Right ventricle myocardium inferior (tissue), 1 donor: Measurements from ENCODE around the gene TIMP2. TPM values are rescaled to one million over a fixed set of nuclear protein-coding genes. Genes with fewer than 3 reads are reported as not detected.
"Not testable (repeated sequence)": the region's sequence is repeated elsewhere in the genome, so short reads cannot be mapped to it uniquely, and the experiment has no call there.

Experiments
- ATAC-seq: fragments of 200-7000 bp; cut with Tn5 transposase; one replicate; pipeline ENCODE4 v1.9.1; 2020; ENCODE audit warnings: mild to moderate bottlenecking, moderate library complexity
- DNase-seq: peaks from one replicate; pipeline ENCODE4 v3.0.0; 2021; ENCODE audit errors: missing footprints
- intact Hi-C: fragments of 100-400 bp; cut with DNase I; formaldehyde crosslinking; loops from one replicate; pipeline ENCODE4 v1.11.0; 2022
- long read RNA-seq: library from polyadenylated mRNA; unstranded; transcript quantifications from one replicate; pipeline ENCODE4 v2.0.0, GENCODE V29; 2021
- total RNA-seq: library from RNA; stranded (reverse); fragmentation: NEBNext Ultra II Directional; extraction: Animal tissue kit (Norgen Biotek cat#: 25700); gene quantifications from one replicate; pipeline ENCODE4 v1.2.1, GENCODE V29; 2021
- donor health status: DM: no; HTN: yes; CAD: no; lungs with severe emphysema.

TIMP2 gene, protein sequence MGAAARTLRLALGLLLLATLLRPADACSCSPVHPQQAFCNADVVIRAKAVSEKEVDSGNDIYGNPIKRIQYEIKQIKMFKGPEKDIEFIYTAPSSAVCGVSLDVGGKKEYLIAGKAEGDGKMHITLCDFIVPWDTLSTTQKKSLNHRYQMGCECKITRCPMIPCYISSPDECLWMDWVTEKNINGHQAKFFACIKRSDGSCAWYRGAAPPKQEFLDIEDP
- 138 TPM for total RNA-seq
- long read RNA-seq, partial matches to known transcripts: 0 of 15 reads
- long read RNA-seq, other reads (novel, unspliced or antisense): 11 of 15 reads

DNA sequence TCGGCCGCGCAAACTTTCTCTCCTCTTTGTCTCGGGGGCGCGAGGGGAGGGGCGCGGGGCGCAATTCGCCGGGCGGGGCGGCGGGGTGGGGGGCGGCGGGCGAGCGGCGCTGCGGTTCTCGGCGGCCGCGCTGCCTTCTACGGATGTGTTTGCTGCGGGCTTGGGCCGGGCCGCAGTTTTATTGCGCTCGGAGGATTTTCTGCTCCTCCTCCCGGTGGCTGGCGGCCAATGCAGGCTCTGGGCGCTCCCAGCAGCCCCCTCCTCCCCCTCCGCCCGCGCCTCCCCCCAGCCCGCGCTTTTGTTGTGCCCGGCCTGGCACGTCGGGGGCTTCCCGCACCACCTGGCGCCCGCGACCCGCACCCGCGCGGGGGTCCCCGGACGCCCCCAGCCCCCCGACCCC lies at the start of gene TIMP2:
Gene TIMP2, minus strand, starts transcription at position 154 of the 400 bp plus-strand sequence. CDS start 299 bp downstream, outside the sequence.
- DNase-seq: peak; percentile 93
- peak; percentile 70 for ATAC-seq
- intact Hi-C loops: loop anchor here (2.0 to 5.0 kb wide), 2 partner anchors 47 to 60 kb away; no protein-coding TSS in a partner anchor

DNA sequence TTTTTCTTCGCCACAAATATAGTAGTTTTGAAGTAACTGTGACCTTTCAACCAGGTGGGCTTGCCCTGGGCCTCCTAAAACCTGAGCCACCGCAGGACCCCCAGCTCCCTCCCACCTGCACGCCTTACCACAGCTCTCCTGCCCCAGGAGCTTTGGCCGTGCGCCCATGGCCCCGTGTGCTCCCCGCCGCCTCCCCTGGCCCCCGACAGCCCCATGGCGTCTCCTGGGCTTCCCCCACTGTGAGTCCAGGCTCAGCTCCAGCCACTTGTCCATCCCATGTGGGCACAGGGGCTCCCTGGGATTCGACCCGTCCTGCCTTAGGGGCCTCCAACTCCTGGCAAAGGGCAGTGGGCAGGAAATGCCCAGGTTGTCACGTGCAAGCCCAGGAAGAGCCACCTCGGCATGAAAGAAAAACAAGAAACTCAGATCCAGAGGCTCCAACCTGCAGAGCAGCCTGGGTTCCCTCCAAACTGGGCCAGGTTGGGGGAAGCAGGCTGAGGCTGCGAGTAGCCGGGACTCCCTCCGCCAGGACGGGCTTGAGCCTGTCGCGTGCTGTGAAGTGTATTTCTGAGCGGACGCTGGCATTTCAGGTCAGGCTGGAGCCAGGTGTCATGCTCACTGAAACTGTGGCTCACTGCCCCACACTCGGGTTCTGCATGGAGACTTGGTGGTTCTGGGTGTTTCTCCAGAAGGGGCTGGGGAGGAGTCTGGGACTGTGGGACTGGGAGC lies 48.8 kb upstream of the TIMP2 start:
- intact Hi-C loops: loop anchor here (5.0 to 10.0 kb wide), 2 partner anchors 47 to 249 kb away; partner anchors contain the start of gene TIMP2
- DNase-seq (peak; percentile 60), ATAC-seq (no peak)

DNA sequence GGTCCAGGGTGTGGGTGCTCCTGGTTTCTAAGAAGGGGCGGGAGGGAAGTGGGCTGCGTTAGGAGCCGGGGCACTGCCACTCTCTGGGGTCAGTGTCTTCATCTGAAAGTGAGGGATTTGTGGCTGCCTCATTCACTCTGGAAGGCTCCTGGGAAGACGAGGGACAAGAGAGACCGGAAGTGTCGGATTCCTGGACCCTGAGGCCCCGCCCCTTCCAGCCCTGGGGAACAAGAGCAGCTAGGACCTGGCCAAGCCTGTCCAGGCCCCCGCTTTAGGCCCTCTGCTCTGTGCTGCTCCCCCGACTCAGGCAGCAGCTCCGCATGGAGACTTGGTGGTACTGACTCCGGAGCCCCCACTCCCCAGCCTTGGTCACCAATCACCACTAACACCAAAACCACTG lies 48.0 kb upstream of the TIMP2 start:
- no peak for ATAC-seq
- peak; percentile 69 for DNase-seq
- intact Hi-C loops: loop anchor here (5.0 to 10.0 kb wide), 2 partner anchors 46 to 248 kb away; partner anchors contain the start of gene TIMP2

DNA sequence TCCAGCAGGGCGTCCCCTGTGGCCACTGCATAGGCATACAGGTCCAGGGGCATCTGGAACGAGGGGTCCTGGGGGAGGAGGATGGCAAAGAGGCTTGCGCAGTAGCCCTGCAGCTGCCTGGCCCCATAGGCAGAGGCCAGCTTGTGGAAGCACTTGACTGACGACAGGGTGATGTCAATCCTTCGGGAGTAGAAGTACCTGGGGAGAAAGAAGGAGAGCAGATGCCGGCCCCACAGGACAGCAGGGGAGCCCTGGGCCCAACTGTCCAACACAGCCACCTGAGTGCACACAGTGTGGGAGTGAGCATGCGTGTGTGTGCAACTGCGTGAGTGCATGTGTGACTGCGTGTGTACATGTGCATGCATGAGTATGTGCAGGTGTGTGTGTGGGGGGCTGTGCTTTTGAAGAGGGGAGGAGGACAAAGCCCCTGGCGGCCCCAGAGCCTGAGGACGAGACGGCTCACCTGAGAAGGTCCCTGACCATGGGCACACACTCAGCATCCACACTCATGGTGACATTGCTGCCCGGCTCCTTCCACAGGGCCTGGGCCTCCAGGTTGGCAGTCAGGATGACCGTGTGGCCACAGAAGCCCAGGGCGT lies 47.4 kb upstream of the TIMP2 start:
- ATAC-seq (no peak), DNase-seq (no peak)
- intact Hi-C loops: loop anchor here (5.0 to 10.0 kb wide), 2 partner anchors 45 to 248 kb away; partner anchors contain the start of gene TIMP2

DNA sequence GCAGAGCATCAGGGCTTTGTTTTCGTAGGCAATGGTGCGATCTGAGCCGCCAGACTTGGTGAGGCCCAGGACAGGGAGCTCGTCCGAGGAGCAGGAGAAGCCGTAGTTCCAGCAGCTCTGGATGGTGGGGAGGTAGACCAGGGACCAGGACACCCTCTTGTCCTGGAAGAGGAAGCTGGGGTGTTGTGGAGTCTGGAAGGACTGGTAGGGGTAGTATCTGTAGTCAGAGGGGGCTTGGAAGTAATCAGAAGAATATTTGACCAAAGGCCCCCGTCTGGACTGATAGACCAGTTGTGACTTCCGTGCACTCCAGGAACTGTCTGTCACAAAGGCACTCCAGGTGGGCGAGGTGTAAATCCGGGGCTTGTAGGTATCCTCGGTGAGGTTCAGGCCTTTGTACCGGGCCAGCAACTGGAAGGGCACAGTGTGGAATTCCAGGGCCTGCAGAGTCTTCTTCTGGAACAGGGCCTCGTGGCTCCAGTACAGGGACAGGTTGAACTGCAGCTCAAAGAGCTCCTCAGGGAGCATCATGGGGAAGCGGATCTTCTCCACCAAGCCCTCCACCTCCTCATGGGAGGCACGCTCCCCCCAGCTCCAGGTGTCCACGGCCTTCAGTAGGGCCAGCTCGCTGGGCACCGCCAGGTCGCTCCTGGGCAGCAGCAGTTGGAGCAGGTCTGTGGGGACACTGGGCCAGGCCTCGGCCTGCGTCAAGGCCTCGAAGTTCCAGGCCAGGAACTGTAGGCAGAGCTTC lies 46.7 kb upstream of the TIMP2 start:
- DNase-seq: no peak
- intact Hi-C loops: loop anchor here (1.0 to 10.0 kb wide), 3 partner anchors 45 to 247 kb away; partner anchors contain the start of gene TIMP2
- no peak for ATAC-seq

DNA sequence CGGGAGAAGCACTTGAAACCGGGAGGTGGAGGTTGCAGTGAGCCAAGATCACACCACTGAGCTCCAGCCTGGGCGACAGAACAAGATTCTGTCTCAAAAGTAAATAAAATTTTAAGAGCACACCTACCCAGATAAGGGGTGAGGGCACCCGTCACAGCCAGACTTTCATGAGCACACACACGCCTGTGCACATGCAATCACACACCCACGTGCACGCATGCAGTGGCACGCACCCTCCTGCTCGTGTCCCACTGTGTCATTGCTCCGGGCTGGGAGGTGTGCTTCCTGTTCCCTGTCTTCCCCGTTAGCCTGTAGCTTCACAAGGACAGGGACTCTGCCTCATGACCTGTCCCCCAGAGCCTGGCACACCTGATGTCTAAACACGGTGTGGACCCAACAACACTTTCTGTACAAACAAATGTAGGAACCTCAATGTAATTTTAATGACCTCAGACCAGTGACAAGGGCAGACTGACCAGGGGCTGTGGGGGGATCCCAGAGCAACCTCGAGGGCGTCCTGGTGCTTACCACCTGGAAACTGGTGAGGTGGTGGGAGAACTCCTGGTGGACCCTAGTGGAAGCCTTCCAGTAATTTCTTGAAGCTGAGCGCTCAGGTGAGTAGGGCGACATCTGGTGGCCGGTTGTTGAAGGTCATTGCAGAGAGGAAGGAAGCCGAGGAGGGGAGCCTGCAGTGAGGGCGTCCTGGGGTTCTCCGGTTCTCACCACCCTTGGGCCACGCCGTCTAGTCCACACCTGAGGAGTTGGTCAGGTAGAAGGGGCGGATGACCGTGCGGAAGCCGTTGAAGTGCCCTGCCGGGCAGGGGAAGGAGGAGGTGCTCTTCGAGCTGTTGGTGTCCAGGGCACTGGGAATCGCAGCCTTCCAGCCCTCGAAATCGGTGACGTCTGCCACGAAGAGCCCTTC lies 45.9 kb upstream of the TIMP2 start:
- intact Hi-C loops: loop anchor here (1.0 to 10.0 kb wide), 3 partner anchors 44 to 246 kb away; partner anchors contain the start of gene TIMP2
- ATAC-seq: peak; percentile 45
- DNase-seq: peak; percentile 88

DNA sequence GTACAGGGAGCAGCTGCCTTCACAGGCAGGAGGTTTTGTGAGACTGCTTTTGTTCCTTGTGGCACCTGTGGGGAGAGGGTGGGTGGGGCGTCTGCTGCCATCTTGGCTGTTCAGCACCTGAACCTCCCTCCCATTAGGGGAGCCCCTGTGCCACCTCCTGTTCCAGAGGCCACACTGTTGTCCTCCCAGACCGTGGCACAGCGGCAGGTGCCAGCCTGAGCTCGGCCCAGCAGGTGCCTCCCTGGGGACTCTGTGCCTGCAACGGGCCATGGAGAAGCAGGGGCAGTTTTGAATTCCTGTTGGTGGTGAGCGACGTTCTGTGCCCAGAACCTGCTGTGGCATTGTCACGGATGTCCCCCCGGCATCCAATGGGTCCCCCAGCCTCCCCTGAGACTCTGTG lies 44.7 kb upstream of the TIMP2 start:
- ATAC-seq: no peak
- intact Hi-C loops: loop anchor here (5.0 to 10.0 kb wide), 2 partner anchors 43 to 245 kb away; partner anchors contain the start of gene TIMP2
- no peak for DNase-seq

DNA sequence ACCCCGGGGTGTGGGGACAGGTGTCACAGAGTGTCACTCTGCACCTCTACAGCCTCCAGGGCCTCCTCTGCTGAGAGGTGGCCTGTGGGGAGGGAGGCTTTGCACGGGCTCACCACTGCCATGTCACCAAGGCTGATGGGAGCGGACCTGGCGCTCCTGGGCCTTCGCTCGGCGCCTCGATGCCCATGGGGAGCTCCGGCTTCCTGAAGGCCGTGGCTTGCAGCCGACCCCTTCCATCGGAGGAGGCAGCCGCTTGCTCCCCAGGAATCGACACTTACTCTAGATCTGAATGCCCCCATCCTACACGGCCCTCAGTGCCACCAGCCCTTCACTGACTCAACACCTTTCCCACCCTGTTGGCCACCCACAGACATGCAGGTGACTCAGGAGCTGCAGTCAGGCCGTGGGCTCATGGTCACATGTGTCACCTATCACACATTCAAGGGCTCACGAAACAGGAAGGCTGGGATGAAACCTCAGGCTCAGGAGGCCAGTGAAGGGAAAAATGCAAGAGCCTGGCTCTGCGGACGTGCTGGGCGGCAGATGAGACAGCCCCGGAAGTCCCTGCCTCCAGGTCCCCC lies 42.7 kb upstream of the TIMP2 start:
- DNase-seq: no peak

DNA sequence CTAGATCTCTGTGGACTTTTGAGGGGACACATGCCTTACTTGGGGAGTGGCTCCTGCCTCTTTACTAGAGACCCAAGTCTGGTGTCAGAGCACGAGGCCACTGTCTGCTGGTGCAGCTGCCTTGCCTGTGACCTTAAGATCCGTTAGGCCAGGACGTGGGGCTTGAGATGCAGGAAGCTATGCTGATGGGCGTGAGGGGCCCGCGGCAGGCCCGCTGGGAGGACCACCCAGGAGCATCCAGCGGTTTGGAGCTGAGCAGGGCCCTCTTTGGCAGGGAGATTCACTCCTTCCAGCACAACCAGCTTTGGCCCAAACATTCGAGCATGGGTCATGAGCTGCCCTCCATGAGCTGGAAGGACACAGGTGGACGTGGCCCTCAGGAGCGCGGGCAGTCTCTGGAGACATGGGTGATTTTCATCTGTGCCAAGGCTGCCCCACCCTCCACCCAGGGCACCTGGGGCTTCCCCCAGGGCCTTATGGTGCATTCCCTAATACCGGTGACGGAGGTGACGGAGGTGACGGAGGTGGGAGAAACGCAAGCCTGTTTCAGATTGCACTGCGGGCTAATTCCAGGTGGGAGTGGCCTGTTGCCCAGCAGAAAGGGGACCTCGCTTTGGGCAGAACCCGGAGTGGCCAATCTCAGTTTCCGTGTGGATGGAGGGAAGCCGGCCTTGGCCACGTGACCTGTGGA lies 41.9 kb upstream of the TIMP2 start:
- peak; percentile 68 for DNase-seq
- ATAC-seq: no peak
- intact Hi-C loops: no loop called here

More for the DNA sequence above, 42.7 kb upstream of the TIMP2 start:
- intact Hi-C loops: no loop called here
- no peak for ATAC-seq

DNA sequence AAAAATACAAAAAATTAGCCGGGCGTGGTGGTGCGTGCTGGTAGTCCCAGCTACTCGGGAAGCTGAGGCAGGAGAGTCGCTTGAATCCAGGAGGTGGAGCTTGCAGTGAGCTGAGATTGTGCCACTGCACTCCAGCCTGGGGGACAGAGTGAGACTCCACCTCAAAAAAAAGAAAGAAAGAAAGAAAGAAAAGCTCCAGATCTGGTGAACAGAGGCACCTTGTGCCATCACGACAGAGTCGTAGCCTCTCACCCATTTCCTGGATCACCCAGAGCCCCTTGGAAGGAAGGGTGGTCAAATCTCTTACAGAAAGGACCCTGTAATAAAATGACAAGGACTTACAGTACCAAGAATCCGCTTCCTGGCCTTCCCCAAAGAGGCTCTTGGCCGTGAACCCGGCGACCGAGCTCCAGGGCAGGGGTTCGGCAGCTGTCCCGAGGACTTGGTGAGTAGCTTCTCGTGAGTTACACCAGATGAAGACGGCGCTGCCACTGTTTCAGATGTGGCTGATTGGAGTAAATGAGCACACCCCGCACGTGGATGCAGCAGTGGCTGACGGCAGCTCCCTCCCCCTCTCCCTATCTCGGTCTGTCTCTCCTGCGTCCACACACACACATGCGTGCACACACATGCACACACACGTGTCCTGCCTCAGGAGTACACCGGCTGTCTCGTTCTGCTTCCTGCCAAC lies 41.1 kb upstream of the TIMP2 start:
- intact Hi-C loops: no loop called here
- ATAC-seq (no peak), DNase-seq (peak; percentile 70)

DNA sequence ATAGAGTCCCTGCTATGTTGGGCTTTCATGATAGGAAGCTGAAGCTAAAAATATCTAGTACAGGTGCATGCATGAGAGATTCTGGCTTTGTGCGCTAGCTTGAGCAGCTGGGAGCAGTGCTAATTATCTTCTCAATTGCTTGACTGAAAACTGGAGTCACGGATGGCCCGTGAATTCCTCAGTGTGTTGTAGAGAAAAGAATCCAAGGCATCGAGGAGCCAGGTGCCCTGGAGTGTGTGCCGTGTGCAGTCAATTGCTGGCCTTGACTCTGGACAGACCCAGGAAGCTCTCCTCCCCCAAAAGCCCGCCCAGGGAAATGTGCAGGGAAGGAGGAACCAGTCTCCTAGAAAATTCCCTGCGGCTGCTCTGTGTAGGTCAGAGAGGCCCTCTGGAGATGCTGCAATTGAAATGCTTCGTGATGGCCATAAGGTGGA lies 40.3 kb upstream of the TIMP2 start:
- no peak for DNase-seq
- ATAC-seq: no peak
- intact Hi-C loops: no loop called here

DNA sequence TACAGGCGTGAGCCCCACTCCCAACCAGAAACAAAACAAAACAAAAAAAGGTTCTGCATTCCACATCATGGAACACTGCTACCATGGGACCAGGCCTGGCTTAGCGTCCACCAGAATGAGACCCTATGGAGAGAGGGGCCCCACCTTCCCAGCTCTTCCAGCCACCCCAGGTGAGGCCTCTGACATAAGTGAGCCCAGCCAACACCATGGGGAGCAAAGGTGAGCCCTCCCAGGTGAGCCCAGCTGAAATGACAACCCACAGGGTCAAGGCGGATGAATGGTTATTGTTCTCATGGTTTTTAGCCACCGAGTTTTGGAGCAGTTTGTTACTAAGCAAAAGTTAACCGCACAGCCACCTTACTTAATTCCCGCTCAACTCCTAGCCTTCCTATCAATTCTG lies 38.2 kb upstream of the TIMP2 start:
- intact Hi-C loops: no loop called here
- ATAC-seq (no peak), DNase-seq (no peak)

DNA sequence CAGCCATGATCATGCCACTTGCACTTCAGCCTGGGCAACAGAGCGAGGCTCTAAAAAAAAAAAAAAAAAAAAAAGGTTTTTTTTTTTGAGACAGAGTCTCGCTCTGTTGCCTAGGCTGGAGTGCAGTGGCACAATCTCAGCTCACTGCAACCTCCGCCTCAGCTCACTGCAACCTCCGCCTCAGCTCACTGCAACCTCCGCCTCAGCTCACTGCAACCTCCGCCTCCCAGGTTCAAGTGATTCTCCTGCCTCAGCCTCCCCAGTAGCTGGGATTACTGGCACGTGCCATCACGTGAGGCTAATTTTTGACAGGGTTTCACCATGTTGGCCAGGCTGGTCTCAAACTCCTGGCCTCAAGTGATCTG lies 37.8 kb upstream of the TIMP2 start:
- ATAC-seq, DNase-seq, intact Hi-C loops: not testable (repeated sequence)

DNA sequence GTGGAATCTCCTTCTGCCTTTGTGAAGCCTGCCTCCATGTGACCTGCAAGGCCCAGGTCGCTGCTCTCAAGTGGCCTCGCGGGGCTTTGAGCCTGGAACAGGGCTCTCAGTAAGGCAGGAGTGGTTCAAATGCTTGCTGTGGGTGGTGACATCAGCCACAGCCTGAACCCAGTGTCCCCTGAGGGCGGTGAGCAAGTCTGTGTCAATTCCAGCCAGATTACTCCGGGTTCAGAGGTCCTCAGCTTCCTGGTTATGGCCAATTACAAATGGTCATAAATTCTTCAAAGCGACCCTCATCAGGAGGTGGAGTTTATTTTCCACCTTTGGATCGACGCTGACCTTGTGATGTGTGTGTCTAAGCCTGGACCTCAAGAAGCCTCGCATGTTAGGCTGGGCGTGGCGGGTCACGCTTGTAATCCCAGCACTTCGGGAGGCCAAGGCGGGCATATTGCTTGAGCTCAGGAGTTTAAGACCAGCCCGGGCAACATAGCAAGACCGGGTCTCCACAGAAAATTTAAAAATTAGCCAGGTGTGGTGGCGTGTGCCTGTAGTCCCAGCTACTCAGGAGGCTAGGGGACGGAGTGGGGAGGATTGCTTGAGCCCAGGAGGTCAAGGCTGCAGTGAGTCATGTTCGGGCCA lies 37.3 kb upstream of the TIMP2 start:
- no peak for DNase-seq
- intact Hi-C loops: no loop called here
- ATAC-seq: no peak

DNA sequence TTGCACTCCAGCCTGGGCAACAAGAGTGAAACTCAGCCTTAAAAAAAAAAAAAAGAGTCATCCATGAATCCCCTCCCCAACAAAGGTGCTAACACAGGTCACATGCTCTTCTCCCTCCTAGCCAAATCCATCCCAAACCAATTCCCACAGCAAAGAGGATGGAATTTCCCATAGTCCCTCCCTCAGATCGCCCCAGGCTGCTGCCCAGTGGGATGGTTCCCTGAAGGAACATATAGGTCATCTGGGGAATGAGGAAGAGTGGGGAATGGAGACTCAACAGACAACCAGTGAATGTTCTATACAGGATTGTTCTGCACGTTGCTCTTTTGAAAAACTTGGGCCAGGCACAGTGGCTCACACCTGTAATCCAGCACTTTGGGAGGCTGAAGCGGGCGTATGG lies 36.4 kb upstream of the TIMP2 start:
- DNase-seq (no peak), ATAC-seq (no peak)
- intact Hi-C loops: no loop called here

DNA sequence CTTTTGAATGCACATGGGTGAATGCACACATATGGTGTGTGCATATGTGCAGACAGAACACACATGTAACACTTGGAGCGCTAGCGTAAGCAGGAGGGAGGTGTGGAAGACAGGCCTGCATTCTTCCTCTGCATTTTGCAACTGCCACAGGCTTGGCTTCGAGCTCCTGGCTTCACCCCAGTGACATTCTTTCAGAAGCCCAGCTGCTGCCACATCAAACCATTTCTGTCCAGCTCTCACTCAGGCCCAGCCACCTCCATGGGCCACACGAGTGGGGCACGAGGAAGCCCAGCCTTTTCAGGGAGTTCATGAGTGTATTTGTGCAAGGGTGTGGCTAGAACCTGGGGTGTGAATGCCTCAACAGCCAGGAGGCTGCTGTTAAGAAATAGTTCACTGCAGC lies 35.7 kb upstream of the TIMP2 start:
- ATAC-seq: peak; percentile 89
- intact Hi-C loops: no loop called here
- DNase-seq: no peak
